Measurements from ENCODE around the gene HNRNPA1. TPM values are rescaled to one million over a fixed set of nuclear protein-coding genes. Genes with fewer than 3 reads are reported as not detected.

HNRNPA1 gene
- polyA plus RNA-seq, 3 donors: 266 to 1,181 (median 308) TPM

DNA sequence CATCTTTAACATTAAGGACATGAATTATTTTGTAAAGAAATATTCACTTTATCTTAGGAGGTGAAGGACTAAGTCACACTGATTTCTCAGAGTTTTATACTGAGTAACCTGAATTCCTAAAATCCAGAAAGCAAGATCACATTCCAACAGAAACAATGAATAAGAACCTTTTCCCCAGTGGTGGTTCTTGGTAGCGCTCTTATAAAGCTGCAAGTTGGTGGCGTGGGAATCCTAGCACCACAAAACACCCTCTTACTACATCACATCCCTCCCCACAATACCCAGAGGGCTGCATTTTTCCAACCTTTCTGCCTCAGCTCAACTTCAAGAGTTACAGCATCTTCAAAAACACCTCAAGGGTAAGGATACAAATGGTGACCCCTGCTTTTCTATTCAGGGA, 47.7 kb upstream of the HNRNPA1 start:
- intact Hi-C loops (cut with micrococcal nuclease): no loop called here
- peaks cover 15 to 21% of the 10 kb centered on the region in 2 donors for H3K4me1 ChIP-seq (ENCODE audit: control insufficient read depth in 1 of 2, insufficient read depth in 2 of 2, low read length in 2 of 2)
- WGBS (ENCODE audit: insufficient coverage): 100% methylated on average over 2 of the region's 2 CpGs
- no peaks in the 10 kb centered on the region for H3K9me3 ChIP-seq (replicated peaks in 1 of 2; ENCODE audit: control insufficient read depth in 1 of 2, insufficient read depth in 1 of 2, low read length in 2 of 2)
- no peak overlapping the region for H3K27ac ChIP-seq (ENCODE audit: low read depth in 1 of 2, low read length in 2 of 2)
- Mint-ChIP-seq H3K4me3 (no peak overlapping the region), H3K36me3 (peaks cover 35% of the 10 kb centered on the region in 2 donors), H3K27me3 (ENCODE audit: low read depth in 3 of 3) (peaks cover 0 to 5% (median 2%) of the 10 kb centered on the region in 3 donors), H3K4me1 (peaks cover 22% of the 10 kb centered on the region), H3K9me3 (no peaks in the 10 kb centered on the region), H3K27ac (no peak overlapping the region)
- H3K4me2 ChIP-seq (replicated peaks; ENCODE audit: extremely low read depth, low read length, poor library complexity, severe bottlenecking): no peak overlapping the region
- TF ChIP-seq, protein P1, sequence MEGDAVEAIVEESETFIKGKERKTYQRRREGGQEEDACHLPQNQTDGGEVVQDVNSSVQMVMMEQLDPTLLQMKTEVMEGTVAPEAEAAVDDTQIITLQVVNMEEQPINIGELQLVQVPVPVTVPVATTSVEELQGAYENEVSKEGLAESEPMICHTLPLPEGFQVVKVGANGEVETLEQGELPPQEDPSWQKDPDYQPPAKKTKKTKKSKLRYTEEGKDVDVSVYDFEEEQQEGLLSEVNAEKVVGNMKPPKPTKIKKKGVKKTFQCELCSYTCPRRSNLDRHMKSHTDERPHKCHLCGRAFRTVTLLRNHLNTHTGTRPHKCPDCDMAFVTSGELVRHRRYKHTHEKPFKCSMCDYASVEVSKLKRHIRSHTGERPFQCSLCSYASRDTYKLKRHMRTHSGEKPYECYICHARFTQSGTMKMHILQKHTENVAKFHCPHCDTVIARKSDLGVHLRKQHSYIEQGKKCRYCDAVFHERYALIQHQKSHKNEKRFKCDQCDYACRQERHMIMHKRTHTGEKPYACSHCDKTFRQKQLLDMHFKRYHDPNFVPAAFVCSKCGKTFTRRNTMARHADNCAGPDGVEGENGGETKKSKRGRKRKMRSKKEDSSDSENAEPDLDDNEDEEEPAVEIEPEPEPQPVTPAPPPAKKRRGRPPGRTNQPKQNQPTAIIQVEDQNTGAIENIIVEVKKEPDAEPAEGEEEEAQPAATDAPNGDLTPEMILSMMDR (IDR thresholded peaks at IDR 0.05): no peak
- H3K36me3 ChIP-seq (replicated peaks in 1 of 2; ENCODE audit: control insufficient read depth in 1 of 2, insufficient read depth in 2 of 2, low read length in 2 of 2): peaks cover 0 to 24% of the 10 kb centered on the region in 2 donors
- H3K79me2 ChIP-seq (ENCODE audit: insufficient read depth, low read length): no peaks in the 10 kb centered on the region
- no peaks in the 10 kb centered on the region for H4K20me1 ChIP-seq (ENCODE audit: insufficient read depth, low read length)
- no peak overlapping the region for H3K4me3 ChIP-seq (replicated peaks in 1 of 3; ENCODE audit: low read depth in 2 of 3, low read length in 3 of 3)
- no peak for DNase-seq
- no peak overlapping the region for H2AFZ ChIP-seq (ENCODE audit: insufficient read depth, low read depth, low read length, poor library complexity, severe bottlenecking)
- no peak overlapping the region for H3K9ac ChIP-seq (ENCODE audit: insufficient read depth, low read length, poor library complexity, severe bottlenecking)
- H3K27me3 ChIP-seq (ENCODE audit: control insufficient read depth in 2 of 2, insufficient read depth in 2 of 2, low read length in 2 of 2): no peaks in the 10 kb centered on the region

DNA sequence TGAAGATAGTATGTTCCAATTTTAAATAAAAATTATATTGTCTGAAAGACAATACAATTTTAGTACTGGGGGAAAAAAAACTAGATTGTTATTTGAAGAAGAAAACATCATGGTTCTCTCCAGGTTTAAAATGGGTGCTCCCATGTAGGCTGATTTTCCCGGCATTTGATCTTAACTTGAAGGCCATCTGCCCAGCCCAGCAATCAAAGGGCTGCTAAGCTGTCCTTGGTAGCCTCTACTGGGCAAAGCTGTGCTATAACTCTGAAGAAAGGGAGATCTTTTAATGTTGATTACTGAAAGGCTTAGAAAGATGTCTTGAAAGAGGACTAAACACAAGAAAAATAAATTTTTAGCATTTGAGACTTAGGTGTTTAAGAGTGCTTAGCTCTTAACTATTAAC, 42.0 kb upstream of the HNRNPA1 start:
- Histone ChIP-seq H3K9ac (ENCODE audit: insufficient read depth, low read length, poor library complexity, severe bottlenecking) (no peak overlapping the region), H3K9me3 (replicated peaks in 1 of 2; ENCODE audit: control insufficient read depth in 1 of 2, insufficient read depth in 1 of 2, low read length in 2 of 2) (no peaks in the 10 kb centered on the region), H3K4me1 (ENCODE audit: control insufficient read depth in 1 of 2, insufficient read depth in 2 of 2, low read length in 2 of 2) (peaks cover 9 to 14% of the 10 kb centered on the region in 2 donors), H3K27me3 (ENCODE audit: control insufficient read depth in 2 of 2, insufficient read depth in 2 of 2, low read length in 2 of 2) (no peaks in the 10 kb centered on the region), H2AFZ (ENCODE audit: insufficient read depth, low read depth, low read length, poor library complexity, severe bottlenecking) (no peak overlapping the region), H3K27ac (ENCODE audit: low read depth in 1 of 2, low read length in 2 of 2) (no peak overlapping the region), H3K4me2 (replicated peaks; ENCODE audit: extremely low read depth, low read length, poor library complexity, severe bottlenecking) (no peak overlapping the region), H4K20me1 (ENCODE audit: insufficient read depth, low read length) (no peaks in the 10 kb centered on the region), H3K4me3 (replicated peaks in 1 of 3; ENCODE audit: low read depth in 2 of 3, low read length in 3 of 3) (no peak overlapping the region), H3K36me3 (replicated peaks in 1 of 2; ENCODE audit: control insufficient read depth in 1 of 2, insufficient read depth in 2 of 2, low read length in 2 of 2) (peaks cover 7 to 70% of the 10 kb centered on the region in 2 donors), H3K79me2 (ENCODE audit: insufficient read depth, low read length) (no peaks in the 10 kb centered on the region)
- Mint-ChIP-seq H3K27ac (no peak overlapping the region), H3K27me3 (ENCODE audit: low read depth in 3 of 3) (peaks cover 0 to 3% (median 0%) of the 10 kb centered on the region in 3 donors), H3K9me3 (no peaks in the 10 kb centered on the region), H3K4me1 (peaks cover 8% of the 10 kb centered on the region), H3K4me3 (no peak overlapping the region), H3K36me3 (peaks cover 52 to 68% of the 10 kb centered on the region in 2 donors)
- DNase-seq: no peak
- TF ChIP-seq, protein P1 (IDR thresholded peaks at IDR 0.05): no peak
- 100% methylated on average over 1 of the region's 1 CpG for WGBS (ENCODE audit: insufficient coverage)
- intact Hi-C loops (cut with micrococcal nuclease): no loop called here
